Epithelial cell of prostate (primary cell): ENCODE measurements around the gene C2orf66.

ENCODE experiments used
- DNase-seq: peaks from one replicate; pipeline ENCODE4 v3.0.0-alpha.2; 2011; ENCODE audit warnings: low read depth, low spot score
- H3K27ac ChIP-seq: fragments of 450-650 bp; 2 replicates; pipeline ENCODE4 v1.5.1; 2017; ENCODE audit warnings: mild to moderate bottlenecking

Gene C2orf66

GRCh38 chr2:196783431-196784094 is 25.6 kb downstream of the C2orf66 start:
- peak; percentile 39 for DNase-seq
- no peak overlapping the region for H3K27ac ChIP-seq

DNA sequence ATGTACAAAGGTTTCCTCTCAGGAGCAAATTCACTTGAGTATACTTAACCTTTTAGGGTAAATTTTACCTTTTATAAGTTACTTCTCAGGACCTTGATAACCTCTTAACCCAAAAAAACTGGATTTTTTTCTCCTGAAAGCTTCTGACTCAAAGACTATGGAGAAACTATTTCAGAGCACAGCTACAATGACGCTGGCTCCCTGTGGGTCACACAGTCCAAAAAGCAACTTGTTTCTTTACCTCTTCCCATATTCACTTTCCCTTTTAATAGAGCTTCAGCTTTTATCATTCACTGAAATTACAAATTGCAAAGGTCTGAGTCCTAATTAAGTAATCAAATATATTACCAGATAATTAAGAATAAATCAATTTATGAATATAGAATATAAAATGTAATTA is 42.1 kb downstream of the C2orf66 start:
- no peak for DNase-seq
- H3K27ac ChIP-seq, result no peak overlapping the region

DNA sequence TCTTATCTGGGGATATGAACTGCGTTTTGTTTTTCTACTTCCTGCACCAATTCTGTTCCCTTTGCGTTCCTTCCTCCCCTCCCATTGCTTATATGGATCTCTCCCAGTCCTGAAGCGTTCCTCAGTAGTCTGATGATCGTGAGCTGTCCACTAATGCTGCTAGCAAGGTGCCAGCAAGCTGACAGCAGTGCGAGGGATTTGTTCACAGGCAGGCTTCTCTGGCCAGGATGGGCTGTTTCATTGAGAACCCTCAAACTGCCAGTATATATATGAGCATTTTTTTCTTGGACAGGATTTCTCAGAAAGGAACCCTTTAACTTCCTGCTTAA is 49.8 kb downstream of the C2orf66 start:
- no peak for DNase-seq
- no peak overlapping the region for H3K27ac ChIP-seq

DNA sequence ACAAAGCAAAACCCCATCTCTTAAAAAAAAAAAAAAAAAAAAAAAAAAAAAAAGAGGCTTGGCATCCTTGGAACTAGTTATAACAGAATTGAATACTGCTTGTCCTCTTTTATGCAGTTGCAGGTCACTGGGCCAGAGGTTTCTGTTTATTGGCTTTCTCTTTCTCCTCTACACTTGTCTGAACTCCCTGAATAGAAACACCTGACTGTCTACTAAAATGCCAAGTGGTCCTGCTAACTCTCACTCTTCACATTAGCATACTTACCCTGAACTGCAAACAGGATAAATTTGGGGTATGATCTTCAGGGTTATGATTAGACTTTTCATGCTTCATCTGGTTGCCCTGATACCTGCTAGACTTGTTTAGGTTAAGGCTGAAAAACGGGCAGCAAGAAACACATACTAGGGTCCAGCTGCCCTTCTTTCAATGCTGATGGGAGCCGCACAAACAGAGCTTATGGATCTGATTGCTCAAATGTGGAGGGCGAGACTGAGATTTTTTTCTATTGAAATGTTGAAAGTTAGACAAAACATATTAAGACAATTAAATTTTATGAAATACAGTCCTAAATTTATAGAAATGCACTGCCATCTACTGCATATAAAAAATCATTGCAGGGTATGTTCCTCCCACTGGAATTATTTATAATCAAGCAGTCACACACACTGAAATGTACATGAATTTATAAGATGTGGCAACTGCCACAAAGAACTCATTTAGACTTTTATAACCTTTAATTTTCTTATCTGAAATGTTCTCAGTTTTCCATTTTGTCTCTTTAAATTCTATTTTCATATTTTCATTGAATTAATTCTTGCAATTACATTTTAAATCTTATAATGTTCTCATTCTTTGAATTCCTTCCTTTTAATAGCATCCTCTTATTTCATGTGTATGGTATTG is 50.4 kb downstream of the C2orf66 start:
- H3K27ac ChIP-seq, result no peak overlapping the region
- DNase-seq, result no peak
